NCI-H345 treated with DMSO at 0.1 percent for 48 hours (cell line): ENCODE results near the gene TRIM34.
"Not testable (repeated sequence)": the region's sequence is repeated elsewhere in the genome, so short reads cannot be mapped to it uniquely, and the experiment has no call there.

ENCODE experiments used
- DNase-seq: peaks from one replicate; lab custom pipeline; 2025; ENCODE audit not compliant: unreplicated experiment; lab: John Stamatoyannopoulos, UW

Gene TRIM34

DNA sequence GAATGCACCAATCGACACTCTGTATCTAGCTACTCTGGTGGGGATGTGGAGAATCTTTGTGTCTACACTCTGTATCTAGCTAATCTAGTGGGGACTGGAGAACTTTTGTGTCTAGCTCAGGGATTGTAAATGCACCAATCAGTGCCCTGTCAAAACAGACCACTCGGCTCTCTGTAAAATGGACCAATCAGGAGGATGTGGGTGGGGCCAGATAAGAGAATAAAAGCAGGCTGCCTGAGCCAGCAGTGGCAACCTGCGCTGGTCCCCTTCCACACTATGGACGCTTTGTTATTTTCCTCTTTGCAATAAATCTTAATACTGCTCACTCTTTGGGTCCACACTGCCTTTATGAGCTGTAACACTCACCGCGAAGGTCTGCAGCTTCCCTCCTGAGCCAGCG is 58.8 kb downstream of the TRIM34 start:
- not testable (repeated sequence) for DNase-seq

DNA sequence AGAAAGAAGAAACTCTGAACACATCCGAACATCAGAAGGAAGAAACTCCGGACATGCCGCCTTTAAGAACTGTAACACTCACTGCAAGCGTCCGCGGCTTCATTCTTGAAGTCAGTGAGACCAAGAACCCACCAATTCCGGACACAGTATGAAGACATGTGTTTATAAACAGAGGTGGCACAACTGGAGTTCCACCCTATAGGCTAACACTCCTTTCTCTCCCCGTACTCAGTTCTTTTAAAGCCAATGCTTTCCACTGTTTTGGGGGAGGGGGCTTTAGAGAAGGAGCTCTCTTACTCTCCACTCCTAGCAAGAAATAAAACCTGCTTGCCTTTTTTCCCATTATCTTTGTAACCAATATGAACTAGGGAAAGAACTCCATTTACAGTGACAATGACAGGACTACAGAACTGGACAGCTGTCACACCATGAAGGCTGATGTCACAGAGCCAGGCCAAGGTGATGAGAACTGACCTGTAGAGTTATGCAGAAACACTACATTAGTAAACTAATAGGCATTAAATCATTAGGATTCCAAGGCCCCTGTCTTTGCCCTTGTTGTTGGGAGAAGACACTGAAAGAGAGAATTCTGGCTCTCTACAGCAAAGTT is 59.3 kb downstream of the TRIM34 start:
- no peak for DNase-seq

DNA sequence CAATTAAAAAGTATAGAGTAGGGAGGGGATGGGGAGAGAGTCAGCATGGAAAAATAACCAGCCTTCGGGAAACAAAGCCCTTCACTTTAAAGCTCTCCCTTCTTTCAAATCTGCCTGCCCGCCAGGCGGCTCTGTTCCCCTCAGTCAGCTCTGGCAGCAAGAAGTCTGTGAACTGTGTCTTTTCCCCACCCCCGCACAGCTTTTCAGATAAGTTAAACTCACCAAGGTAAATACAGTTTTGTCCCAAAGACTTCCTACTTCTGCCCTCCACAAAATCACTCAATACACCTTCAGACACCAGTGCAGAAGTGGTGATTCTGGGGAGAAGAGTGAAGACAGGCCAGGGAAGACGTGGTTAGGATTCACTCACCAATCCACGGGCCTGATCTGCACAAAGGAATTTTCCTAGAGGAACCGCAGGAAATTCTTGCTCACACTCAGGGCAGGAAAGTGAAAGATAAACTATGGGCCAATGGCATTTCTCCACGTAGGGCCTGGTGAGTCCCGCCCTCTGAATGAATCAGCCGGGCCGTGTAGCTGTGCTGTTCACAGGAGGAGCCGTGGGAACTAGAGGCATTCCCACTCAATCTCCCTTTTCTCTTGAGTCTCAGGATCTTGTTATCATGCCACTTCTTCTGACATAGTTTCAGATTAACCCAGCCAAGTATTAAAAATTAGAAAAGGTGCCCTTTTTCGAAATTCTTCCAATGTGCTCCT is 60.0 kb downstream of the TRIM34 start, which contains the start of gene TRIM5:
Gene TRIM5, minus strand, starts transcription at position 429 of the 717 bp plus-strand sequence. CDS start 4,897 bp downstream, outside the sequence.
- no peak for DNase-seq

GRCh38 chr11:5686426-5686825 is 61.6 kb downstream of the TRIM34 start:
- DNase-seq = no peak

GRCh38 chr11:5688482-5688881 is 63.7 kb downstream of the TRIM34 start:
- DNase-seq = no peak

GRCh38 chr11:5689551-5689983 is 64.8 kb downstream of the TRIM34 start, which contains the start of gene TRIM22:
TSS of gene TRIM22 (plus strand) at chr11:5689790. CDS start at chr11:5696233, 6,443 bp downstream.
- no peak for DNase-seq

DNA sequence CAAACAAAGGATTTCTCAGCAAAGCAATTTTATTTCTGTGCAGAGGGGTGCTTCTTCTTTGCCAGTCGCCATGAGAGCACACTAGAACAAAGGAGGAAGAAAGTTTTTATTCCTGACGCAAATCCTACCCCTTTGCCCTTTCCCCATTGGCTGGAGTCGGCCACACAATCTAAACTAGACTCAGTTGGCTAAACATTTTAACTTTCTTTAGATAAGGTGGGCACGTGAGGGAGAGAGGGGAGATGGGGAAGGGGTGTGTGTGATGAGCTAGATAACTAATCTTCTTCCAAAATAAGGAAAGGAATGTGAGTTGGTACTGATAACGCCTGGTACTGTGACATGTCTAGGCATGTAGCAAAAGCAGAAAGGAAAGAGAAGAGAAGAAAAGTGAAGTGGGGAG is 65.4 kb downstream of the TRIM34 start:
- DNase-seq = no peak

- no peak for DNase-seq
Measured at GRCh38 chr11:5690736-5691135, 65.9 kb downstream of the TRIM34 start.

- DNase-seq = not testable (repeated sequence)
Measured at GRCh38 chr11:5691238-5691963, 66.6 kb downstream of the TRIM34 start.

DNA sequence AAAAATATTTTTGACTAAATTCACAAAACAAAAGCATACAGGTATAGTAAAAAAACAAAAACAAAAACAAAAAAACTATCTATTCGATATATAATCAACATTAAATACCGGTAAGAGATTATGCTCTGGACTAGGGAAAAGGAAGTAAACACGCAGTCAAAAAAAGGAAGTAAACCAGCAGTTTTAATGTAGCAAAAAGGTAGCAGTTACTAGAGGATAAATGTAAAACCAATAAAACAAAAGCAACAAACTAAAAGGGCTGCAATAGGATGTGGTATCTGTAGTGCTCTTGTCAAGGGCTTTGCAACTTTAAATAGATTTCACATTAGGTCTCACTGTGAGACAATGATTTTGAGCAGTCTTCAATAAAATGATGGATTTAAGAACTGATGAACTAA is 67.2 kb downstream of the TRIM34 start:
- no peak for DNase-seq
